Stimulated activated CD8-positive, alpha-beta memory T cell treated with anti-CD3 and anti-CD28 coated beads, Interleukin-15, amount 100 ng/mL, for 1 hour (primary cell): ENCODE data around the gene RAB23.
"Not testable (repeated sequence)": the region's sequence is repeated elsewhere in the genome, so short reads cannot be mapped to it uniquely, and the experiment has no call there.

ENCODE experiments used
- DNase-seq: peaks from one replicate; pipeline ENCODE4 v3.0.0-alpha.2; 2020; ENCODE audit warnings: low read depth

The RAB23 gene

DNA sequence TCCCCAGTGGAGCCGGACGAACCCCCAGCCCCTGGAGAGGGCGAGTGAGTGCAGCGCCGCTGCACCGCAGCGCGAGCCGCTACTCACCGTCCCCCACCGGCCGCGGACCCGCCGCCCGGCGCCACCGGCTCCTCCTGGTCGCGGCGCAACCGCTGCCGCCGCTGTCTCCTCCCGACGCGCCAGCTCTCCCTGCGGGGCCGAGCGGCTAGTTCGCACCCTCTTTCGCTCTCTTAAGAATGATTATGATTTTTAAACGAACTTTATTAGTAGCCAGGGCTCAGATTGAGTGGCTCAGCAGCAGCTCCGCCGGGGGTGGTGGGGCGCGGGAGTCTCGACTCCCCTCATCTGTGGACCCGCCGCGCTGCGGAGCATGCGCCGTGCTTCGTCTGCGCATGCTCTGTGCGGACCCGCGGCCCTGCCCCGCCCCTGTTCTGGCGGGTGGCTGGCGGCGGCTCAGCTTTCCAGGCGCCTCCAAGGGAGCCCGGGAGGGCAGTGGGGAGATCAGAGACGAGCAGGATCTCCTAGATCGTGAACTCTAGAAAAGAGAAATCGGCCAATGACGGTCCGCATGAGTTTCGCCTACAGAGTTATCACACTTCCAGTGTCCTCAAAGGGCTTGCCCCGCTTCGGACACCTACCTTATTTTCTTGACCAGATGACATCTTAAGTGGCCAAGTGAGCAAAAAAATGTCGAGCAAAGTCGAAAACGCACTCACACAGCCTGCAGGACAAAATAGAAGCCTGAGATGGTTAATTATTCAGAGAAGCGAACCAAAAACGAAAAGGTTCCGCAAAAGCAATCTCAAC lies at the start of gene RAB23:
Gene RAB23 (minus strand): TSS at position 372 of the 807 bp plus-strand sequence. CDS start 11,927 bp downstream, outside the sequence.
- peak; percentile 48 for DNase-seq

DNA sequence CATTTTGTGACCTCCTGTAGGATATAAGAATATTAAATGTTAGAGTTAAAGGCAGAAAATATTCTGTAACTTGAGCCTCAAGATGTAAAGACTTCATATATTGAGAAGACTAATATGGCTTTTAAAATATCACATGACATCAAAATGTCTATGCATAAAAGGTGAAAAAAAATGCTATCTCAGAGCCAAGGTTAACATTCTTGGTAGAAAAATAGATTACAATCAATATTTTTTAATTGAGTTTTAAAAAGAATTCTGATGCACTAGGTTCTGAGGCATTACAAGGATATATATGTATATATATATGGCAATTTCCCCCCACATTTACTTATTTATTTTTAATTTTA lies 46.2 kb upstream of the RAB23 start:
- no peak for DNase-seq

DNA sequence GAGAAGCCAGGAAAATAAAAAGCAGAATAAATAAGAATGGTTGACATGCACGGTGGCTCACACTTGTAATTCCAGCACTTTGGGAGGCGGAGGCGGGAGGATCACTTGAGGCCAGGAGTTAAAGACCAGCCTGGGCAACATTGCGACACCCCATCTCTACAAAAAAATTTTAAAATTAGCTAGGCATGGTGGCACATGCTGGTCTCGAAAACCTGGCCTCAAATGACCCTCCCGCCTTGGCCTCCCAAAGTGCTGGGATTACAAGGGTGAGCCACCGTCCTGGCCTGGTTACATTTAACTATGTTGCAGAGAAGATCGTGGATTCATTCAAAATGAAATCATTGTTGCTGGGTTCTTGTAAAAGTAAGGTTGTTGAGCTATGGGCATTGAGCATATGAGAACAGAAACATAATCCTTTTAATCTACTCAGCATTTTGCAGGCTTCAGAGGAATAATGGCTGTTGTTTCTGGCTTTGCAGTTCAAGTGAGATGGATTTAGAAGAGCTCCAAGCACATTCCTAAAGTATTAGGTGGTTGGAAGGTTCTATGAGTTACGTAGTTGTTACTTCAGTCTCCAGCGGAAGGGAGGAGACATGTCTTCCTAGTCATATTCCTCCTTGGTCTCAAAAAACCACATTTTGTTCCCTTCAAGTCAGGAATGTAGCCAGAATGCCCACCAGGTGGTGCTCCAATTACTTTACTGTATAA lies 45.6 kb upstream of the RAB23 start:
- DNase-seq, result peak; percentile 17

DNA sequence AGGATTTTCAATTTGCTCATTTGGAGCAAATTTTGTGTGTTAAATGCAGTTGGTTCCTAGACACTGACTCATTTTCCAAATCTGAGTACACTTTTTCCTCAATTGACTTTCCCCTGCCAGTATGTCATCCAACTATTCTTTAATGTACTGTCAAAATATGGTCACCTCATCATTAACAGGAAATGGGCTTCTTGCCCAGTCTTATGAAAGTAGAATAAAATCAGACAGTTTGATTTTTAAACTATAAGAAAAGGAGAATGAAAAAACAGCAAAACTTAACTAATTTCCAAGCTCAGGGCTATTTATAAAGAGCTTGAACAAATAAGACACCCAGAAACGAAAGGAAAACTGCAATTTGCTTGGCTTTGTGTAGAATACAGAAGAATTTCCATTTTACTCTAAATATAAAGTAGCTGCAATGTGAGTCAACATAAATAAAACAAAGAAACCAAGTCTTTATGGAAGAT lies 43.7 kb upstream of the RAB23 start:
- no peak for DNase-seq

DNA sequence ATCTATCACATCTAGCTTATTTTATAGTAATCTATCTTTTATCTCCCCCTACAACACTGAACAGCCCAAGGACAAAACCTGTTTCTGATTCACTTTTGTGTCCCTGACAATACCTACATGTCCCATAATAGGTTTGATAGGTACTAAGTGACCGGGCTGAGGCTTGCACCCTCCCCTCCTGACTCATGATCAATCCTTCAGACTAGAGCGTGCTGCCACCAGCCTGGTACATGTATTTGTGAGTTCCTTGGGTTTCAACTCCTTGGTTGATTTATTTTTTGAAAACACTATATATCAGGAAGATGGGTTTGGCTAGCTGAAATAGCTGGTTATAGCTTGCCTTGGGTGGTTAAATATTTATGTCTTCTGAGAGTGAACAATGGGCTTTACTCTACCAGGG lies 41.6 kb upstream of the RAB23 start:
- DNase-seq, result no peak

DNA sequence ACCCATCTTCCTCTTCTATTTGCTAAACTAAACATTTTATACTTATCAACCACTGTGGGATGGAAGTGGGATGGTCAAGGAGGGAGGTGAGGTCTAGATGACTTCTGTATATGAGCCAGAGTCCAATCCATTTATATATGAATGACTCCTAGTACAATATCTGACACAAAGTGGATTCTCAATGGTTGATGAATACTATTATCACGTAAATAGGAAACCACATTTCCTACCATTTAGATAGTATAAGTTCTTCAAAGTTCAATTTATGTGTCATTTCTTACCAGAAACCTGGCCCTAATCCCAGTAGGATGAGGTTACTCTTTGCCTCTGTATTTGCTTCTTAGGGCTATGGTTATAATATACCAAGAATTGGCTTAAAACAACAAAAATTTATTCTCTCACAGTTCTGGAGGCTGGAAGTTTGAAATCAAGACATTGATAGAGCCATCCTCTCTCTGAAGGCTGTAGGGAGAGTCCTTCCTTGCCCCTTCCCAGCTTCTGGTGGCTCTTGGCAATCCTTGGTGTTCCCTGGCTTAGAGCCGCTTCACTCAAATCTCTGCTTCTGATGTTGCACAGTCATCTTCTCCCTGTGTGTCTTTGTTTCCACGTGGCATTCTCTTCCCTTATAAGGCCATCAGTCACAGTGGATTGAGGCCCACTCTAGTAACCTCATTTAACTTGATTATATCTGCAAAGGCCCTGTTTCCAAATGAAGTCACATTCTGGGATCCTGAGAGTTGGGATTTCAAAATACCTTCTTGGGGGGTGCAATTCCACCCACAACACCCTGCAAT lies 41.0 kb upstream of the RAB23 start:
- DNase-seq, result no peak

DNA sequence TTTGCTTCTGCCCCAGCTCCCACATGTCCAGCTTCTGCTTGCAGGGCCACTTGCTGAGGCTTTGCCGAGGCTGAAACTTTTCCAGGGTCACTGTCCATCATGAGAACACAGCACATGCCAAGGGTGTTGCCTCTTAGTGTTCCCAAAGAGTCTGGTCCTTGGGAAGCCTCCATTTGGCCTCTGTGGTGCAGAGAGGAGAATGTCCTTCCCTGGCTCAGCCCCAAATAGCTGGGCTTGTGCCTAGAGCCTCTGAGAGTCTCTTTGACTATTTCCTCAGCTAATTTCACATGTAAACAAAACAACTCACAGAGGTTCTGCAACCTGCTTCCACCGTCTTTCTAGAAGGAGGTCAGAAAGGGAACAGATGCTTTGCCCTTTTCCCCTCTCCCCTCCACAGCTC lies 40.4 kb upstream of the RAB23 start:
- no peak for DNase-seq

DNA sequence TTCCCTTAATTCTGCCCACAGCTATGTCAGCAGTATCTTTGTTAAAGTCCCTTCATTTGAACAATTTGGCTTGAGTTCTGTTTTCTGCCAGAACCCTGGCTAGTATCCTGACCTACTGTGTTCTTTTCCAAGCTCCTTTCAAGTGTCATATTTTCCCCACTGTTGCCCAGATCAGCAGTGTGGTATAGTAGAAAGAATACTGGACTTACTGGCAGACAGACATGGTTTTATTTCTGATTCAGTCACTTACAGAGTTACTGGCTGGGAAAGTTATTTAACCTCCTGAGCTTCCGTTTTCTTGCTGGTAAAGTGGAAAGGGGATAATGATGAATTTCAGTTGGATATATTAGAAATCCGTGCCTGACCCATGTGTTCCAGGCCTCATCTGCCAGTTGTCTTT lies 39.8 kb upstream of the RAB23 start:
- DNase-seq, result no peak

DNA sequence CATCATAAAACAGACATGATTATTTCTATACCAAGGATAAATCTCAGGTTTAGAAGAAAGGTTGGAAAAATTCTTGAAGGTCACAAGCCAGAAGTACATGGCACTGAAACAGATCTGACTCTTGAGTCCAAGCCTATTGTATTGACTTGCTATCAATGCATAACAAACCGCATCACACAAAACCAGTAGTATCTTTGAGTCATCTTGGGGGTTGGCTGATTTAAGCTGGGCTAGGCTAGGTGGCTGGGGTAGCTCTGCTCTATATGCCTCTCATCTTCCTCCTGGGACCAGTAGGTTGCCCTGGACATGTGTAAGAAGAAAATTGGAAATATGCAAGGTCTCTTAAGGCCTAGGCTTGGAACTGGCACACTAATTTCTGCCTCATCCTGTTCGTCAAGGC lies 37.0 kb upstream of the RAB23 start:
- DNase-seq, result no peak

DNA sequence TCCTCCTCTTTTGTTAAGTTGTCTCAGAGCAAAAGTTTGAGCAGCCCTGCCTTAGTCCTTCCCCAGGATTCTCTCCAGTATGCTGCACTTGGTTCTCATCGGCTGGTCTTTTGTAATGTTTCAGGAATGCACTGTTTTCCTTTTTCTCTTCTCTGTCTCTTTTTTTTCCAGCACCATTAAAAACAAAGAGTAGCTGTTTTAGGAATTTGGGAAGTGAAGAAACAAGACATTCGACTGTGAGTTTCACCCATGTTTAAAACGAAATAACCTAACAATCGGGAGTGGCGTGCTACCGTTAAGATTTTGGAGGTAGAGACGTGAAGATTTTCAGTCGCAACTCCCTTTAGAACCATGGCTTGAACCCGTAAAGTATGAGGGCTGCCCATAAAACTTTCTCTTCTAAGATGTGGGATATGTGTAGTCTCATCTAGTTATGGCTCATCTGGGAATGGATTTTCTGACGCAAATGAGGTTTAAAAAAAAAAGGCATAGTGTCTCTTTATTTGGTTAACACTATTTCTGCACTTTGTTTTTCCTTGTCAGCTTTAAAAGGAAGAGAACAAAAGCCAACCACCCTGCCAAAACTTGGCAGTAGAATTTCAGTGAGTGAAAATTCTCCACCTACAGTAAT lies 35.9 kb upstream of the RAB23 start:
- DNase-seq, result no peak

DNA sequence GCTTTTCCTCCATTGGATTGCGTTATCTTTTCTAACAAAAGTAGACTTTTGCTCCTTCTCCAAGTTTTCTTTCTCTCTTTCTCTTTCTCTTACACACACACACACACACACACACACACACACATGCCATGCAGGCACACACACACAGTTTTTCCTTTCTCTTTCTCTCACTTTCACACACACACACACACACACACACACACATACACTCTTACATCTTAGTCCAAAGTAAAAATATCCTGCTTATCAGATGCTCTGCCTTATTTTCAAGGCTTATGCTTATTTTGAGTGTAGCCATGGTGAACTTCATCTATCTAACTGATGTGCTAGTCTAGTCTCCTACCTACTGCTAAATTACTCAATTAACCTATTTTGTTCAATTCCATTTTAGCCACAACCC lies 34.4 kb upstream of the RAB23 start:
- DNase-seq, result no peak

DNA sequence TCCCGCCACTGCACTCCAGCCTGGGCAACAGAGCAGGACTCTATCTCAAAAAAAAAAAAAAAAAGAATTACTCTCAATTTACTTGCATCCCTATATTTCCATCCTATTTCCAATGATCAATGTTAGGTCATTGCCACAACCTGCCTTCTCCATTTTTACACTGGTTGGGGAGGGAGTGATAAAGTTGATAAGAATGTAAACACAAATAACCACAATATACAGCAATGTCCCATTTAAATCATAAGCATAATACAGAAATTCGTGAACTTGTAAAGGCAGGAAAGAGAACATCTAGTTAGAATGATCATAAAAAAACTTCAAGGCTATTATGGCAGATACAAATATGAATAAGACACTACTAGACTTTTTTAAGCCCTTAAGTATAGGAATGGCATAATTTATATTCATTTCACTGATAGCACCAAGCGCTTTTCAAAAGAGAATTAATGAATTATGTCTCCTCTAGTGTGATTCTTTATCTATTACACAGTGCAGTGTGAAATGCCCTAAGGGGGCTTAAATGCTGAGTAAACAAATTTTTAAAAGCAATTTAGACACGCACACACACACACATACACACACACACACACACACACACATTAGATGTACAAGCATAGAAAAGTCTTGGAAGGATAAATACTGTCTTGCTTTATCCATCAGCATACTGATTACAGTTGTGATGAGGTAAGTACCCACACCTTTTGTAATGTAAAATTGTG lies 33.5 kb upstream of the RAB23 start:
- no peak for DNase-seq

DNA sequence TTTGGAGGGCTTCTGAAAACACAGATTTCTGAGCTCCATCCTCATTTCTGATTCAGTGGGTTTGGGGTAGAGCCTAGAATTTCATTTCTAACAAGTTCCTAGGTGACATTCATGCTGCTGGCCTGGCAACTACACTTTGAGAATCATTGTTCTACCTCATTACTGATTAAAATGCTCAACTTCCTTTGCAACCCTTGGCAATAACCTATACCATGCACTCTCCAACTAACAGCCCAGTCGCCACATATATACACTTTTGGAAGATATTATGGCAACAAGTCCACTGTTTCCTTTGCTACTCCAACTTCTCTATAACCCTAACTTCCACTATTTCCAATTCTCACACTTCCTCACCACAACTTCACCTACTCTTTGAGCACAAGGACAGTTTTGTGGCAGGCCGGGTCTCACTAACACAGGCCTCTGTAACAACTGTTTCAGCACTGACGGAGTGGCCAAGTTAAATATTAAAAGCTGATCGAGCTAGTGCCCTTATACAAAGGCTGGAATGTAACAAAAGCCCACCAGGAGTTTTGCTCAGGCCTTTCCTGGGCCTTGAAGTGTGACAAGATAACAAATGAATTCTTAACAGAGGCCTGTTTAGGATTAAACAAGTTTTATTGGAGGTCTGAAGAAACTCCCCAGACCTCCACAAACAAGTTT lies 32.1 kb upstream of the RAB23 start:
- no peak for DNase-seq

DNA sequence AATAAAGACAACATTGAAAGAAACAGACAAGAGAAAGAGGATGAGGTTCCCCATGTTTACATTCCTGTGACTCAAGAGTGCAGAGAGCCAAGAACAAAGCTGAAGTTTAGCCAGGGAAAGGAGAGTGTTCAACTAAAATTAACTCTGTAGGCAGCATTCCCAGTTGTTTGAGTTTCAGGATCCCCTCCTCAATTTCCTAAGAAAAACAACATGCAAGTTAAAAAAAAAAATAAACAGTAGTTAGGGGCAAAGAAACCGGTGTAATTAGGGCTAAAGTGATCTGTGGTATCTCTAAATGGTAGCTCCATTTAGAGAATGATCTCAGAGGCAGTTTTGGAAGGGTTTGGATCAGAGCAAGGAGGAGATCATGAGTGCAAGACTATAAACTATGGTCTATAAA lies 30.9 kb upstream of the RAB23 start:
- DNase-seq, result no peak

DNA sequence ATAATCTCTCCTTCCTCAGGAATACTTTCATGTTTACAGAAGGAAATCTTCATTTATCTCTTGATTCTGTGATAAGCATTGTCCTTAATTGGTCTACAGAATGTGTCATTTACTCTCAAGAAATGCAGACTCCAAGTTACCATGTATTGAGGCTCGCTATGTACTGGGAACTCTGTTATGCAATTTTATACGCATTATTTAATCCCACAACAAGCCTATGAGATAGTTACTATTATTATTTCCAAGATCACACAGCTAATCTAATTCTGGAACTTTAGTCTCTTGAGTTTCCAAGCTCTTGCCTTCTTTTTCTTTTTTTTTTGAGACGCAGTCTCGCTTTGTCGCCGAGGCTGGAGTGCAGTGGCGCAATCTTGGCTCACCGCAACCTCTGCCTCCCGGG lies 30.0 kb upstream of the RAB23 start:
- no peak for DNase-seq

DNA sequence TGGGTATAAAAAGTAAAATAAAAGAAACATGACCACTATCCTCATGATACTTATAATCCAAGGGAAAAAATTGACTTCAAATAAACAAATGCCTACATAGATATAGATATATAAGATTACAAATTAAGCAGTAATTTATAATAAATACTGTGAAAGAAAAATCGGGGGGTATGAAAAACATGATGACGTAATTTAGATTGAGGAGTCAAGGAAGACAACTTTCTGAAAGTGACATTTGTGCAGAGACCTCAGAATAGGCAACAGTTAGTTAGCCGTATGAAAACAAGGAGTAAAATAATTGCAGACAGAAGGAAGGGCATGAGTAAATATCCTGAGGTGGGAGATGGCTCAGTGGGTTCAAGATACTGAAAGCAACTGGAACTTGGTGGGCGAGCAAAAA lies 28.2 kb upstream of the RAB23 start:
- DNase-seq, result no peak

DNA sequence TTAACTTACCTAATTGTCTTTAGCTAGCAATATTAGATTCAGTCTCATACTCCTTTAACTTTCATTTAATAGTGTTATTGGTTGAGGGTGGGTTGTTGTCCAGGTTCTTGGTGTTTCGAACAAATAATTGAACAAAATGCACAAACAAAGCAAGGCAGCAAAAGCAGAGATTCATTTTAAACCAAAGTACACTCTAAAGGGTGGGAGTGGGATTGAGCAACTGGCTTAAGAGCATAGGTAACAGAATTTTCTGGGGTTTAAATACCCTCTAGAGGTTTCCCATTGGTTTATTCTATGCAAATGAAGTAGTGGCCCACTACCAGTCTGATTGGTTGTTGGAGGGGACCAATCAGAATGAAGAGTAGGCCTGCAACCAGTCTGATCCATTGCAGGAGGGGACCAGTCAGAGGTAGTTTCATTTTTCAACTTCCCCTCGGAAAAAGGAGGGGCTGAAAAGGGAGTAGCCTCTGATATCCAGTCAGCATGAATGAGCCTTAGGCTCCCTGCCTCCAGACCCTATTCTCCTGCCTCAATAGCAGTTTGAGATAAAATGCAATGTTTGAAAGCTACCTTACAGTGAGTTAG lies 26.3 kb upstream of the RAB23 start:
- DNase-seq, result no peak

DNA sequence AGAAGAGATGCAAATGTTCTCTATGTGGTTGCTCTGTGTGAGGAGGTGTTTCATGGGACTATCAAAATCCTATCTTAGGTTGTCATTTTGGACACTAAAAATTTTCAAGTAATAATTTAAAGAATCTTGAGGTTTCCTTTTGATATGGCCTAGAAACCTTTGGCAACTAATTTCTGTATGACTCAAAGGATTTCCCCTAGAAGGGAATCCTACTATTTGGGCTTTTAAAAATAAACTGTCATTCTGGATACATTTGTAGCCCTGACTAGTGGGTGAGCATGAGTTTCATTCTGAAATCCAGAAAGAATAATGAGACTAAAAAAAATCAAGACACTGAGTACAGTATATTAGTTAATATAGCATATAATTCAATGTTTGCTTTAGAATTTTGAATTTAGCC lies 25.5 kb upstream of the RAB23 start:
- no peak for DNase-seq

DNA sequence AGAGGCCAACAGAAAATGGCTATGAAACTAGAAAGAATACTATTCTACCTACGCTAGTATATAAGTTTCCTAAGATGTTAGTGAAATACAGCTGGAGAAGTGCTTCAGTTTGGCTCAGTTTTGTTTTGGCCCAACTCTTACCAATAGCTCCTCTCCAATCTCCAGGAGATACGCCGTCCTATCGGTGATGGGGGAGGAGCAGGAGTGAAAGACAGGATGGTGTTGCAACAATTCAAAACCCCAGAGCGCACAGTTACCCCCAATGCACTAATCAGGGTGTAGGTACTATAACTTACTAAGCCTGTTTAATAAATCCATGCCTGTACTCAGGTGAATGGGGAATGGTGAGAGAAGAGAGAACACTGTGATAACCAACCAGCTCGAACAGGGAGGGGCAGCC lies 24.2 kb upstream of the RAB23 start:
- no peak for DNase-seq

DNA sequence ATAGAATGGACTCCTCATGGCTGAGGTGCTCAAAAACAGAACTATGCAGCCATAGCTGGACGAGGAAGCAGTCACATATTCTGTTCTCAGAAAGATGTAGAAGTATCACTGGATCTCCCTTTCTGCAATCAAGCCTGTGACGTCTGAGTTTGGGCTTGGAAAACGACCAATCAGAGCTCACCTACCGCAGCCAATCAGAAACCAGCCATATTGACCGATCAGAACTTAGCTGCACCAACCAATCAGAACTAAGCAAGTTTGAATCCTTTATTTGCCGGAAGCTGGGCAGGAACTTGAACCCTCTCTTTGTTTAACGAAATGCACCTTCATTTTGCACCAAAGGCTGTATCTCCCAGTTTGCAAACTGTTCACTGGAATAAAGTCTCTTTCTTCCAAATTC lies 21.8 kb upstream of the RAB23 start:
- DNase-seq, result no peak

DNA sequence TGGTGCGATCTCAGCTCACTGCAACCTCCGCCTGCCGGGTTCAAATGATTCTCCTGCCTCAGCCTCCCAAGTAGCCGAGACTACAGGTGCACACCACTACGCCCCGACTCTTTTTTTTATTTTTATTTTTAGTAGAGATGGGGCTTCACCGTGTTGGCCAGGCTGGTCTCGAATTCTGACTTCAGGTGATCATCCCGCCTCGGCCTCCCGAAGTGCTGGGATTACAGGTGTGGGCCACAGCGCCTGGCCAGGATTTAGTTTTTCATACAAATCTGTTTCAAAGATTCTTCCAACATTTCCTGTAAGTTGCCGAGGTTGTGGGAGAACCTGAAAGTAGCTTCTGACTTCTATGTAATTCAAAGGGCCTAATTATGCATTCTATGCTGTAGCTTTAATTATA lies 21.4 kb upstream of the RAB23 start:
- DNase-seq, result not testable (repeated sequence)
